GM19395 (cell line): ENCODE results near the gene DBH.

Source experiments
- ATAC-seq: cut with Tn5 transposase; IDR thresholded peaks from one replicate; pipeline ENCODE4 v1.9.1; 2021; ENCODE audit warnings: mild to moderate bottlenecking, moderate library complexity; ENCODE audit not compliant: unreplicated experiment

Gene DBH

DNA sequence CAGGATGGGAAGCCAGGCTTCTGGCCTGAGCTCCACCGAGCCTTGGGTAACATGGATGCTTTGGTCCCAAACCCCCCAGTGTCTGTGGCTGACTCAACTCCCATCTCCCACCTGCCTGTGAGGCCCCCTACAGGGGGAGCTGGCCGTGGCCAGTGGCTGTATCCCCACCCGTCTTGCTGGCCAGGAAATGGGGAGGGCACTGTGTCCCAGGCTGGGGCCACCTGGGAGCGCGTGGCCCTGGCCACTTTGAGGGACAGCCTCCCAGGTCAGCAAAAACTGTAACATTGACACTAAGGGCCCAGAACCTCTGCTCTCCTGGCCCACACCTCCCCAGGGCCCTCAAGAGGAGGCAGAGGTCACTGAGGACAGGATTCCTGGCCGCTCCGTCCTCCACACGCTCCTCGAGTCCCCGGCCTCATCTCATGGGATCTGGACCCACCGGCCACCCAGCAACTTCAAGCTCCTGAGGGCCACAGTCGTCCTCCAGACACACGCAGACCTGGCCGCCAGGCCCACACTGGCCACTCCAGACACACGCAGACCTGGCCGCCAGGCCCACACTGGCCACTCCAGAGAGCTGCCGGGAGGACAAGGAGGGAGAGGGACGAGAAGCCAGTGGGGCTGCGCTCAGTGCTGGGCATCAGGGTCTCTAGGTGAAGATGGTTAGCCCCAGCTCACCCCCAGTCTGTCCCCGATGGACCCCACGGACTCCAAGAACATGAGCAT is 44.2 kb downstream of the DBH start:
- no peak for ATAC-seq

DNA sequence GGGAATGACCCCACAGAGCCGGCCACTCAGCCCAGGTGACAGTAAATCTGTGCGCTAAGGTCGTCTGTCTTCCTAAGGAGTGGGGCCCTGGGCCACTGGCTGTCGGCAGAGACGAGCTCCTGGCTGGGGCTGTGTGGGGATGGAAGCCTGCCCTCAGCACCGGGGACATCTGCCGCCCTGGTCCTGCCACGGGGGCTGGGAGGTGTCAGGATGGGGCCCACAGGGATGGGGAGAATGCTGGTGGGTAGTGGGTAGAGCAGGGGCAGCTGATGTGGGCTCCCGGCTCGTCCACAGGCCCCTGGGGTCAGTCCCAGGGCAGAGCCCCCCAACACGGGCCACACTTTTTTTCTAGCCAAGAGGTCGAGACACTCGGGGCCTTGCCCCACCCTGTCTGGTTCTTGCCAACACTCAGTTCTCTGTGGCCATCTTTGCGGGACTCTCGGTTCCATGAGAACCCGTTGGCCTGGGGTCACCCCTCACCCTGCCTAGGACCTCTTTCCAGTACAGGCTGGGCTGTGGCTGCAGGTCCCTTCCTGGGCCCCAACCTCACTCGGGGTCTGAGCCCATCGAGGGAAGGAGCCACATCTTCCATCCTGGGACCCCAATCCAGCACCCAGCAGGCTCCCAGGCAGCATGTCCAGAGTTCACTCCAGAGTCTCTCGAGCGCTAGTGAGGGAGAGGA is 45.0 kb downstream of the DBH start:
- no peak for ATAC-seq

GRCh38 chr9:133681658-133682306 is 45.6 kb downstream of the DBH start:
- ATAC-seq: no peak

DNA sequence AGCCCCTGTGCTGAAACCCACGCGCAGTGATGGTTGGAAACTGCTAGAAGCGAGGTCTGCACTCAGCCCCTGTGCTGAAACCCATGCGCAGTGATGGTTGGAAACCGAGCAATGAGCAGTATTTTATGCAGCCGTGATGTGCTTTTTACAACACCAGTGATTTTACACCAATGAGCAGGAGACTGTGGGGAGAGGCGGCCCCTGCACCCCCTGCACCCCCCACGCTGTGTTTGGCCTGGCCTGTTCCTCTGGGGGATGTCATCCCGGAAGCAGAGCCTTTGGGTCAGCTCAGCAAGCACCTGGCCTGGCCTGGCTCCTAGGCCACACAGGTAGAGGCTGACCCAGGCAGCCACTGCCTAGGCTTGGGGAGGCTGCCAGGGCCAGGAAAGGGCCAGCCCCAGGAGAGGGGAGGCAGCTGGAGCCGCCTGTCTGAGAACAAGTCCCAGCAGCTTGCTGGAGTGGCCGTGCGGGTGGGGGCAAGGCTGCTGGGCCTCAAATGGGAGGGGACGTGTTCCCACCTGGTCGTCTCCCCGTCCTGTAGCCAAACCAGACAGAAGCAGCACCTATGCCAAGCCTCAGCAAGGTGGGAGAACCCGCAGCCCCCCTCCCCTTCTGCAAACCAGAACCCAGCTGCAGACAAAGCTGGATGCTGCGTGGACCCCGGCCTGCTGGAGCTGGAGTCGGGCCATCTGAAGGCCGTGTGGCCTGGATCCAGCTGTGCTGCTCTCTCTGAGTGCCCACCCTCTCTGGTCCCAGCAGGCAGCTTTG is 46.8 kb downstream of the DBH start:
- no peak for ATAC-seq

GRCh38 chr9:133683586-133684120 is 47.5 kb downstream of the DBH start:
- ATAC-seq: no peak

- ATAC-seq: no peak
These were observed 48.2 kb downstream of the DBH start for GRCh38 chr9:133684121-133684935.

GRCh38 chr9:133684936-133685361 is 48.8 kb downstream of the DBH start:
- ATAC-seq: no peak

- ATAC-seq: no peak
These were observed 49.8 kb downstream of the DBH start for GRCh38 chr9:133685653-133686609.

- ATAC-seq: no peak
These were observed 50.7 kb downstream of the DBH start for GRCh38 chr9:133686642-133687575.

DNA sequence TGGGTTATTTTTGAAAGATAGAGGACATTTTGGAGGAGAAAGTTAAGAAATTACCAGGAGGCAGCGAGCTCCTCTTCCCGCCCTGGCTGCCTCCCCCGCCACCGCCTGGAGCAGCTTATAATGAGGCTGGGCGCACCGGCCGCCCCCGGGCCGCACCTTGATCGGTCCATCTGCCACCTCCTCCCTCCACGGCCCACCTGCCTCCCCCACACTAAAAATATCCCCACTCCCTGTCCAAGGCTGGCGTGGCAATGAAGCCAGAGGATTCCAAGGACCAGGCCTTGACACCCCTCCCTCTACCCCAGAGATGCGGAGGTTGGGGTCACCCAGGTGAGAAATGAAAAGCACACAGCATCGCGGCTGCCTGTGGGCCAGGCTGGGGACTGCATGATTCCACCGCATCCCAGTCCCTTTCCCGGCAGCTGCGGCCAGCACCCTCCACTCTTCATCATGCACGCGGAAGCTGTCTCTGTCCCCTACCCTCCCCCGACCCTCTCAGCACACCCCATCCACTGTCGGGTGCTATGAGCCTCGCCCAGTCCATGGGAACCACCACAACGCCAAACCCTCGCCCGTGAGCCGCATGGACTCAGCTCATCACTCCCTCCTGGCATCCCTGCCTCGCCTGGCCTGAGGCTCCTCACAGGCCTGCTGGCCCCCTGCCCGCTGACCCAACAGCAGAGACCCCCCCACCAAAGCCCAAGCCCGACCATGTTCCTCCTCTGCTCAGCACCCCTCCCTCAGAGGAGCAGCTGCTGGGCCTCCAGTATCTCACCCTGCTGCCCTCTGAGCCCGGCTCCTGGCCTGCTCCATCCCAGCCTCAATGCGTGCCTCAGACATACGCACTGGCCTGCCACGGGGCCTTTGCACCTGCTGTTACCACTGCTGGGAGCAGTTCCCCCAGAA is 51.9 kb downstream of the DBH start:
- ATAC-seq: no peak

GRCh38 chr9:133689151-133689763 is 53.1 kb downstream of the DBH start:
- no peak for ATAC-seq

GRCh38 chr9:133690081-133690561 is 54.0 kb downstream of the DBH start:
- no peak for ATAC-seq

- ATAC-seq: no peak
These were observed 55.0 kb downstream of the DBH start for GRCh38 chr9:133691191-133691590.

DNA sequence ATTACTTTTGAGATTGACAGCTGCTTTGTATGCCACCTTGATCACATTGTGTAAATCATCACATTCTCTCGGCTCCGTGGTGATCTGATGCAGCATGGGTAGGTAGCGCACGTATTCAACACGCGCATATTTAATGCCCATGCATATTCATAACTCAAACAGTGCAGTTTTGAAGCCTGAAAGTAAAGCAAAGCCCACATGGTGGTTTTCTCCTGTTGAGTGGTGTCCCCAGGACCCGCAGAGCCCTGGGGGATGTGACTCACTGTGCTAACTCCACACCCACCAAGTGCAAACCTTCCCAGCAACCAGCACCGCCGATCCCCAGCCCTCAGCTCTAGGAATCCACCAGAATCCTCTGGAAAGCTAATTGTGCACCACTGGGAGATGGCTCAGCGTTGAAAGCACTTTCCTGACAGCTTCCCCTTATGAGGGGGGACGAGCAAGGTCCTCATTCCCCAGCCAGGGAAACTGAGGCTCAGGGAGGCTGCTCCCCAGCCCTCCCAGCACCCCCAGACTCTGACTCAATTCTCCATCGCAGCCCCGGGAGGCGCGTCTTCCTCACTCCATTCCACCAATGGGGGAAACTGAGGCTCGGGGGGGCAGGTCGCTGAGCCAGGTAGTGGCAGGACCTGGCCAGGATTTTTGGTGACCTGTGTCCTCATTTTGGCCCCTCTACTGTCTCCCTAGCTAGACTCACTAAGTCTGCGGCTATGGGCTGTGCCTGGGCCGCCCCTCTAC is 55.6 kb downstream of the DBH start:
- ATAC-seq: no peak

GRCh38 chr9:133692364-133692985 is 56.3 kb downstream of the DBH start:
- no peak for ATAC-seq
